GM23338 (cell line): ENCODE measurements around the gene FBXW8. TPM values are rescaled to one million over a fixed set of nuclear protein-coding genes. Genes with fewer than 3 reads are reported as not detected.

Experiments
- ATAC-seq: fragments of 200-7000 bp; cut with Tn5 transposase; 3 replicates; pipeline ENCODE4 v1.9.1; 2020
- DNase-seq: peaks from one replicate; pipeline ENCODE4 v3.0.0-alpha.2; 2015; ENCODE audit warnings: low spot score
- H2AFZ ChIP-seq: fragments of 200-600 bp; sonication (generic); 2 replicates; pipeline ENCODE4 v1.8.0; 2016; ENCODE audit warnings: antibody characterized with exemption, mild to moderate bottlenecking, moderate library complexity
- H3F3A ChIP-seq: fragments of 200-600 bp; sonication (generic); replicated peaks from 2 replicates; pipeline ENCODE4 v1.8.0; 2017; ENCODE audit warnings: antibody characterized with exemption, mixed run types, low read depth
- H3K27ac ChIP-seq: fragments of 200-600 bp; sonication (generic); 2 replicates; pipeline ENCODE4 v1.6.1; 2016; ENCODE audit warnings: low read depth
- H3K27me3 ChIP-seq: fragments of 200-600 bp; sonication (generic); 2 replicates; pipeline ENCODE4 v1.8.0; 2016; ENCODE audit warnings: mild to moderate bottlenecking, mixed run types, moderate library complexity; ENCODE audit not compliant: insufficient read depth
- H3K36me3 ChIP-seq: fragments of 200-600 bp; sonication (generic); 2 replicates; pipeline ENCODE4 v1.8.0; 2016; ENCODE audit warnings: mild to moderate bottlenecking; ENCODE audit not compliant: insufficient read depth
- H3K4me1 ChIP-seq: fragments of 200-600 bp; sonication (generic); 2 replicates; pipeline ENCODE4 v1.8.0; 2016; ENCODE audit warnings: mild to moderate bottlenecking, moderate library complexity; ENCODE audit not compliant: insufficient read depth
- H3K4me2 ChIP-seq: fragments of 200-600 bp; sonication (generic); 2 replicates; pipeline ENCODE4 v1.7.1; 2017; ENCODE audit warnings: mixed run types
- H3K4me3 ChIP-seq: fragments of 200-600 bp; sonication (generic); 2 replicates; pipeline ENCODE4 v1.6.1; 2016; ENCODE audit warnings: mixed run types
- H3K79me2 ChIP-seq: fragments of 200-600 bp; sonication (generic); replicated peaks from 2 replicates; pipeline ENCODE4 v1.8.0; 2017; ENCODE audit warnings: mild to moderate bottlenecking; ENCODE audit not compliant: insufficient read depth
- H3K9me2 ChIP-seq: fragments of 200-600 bp; sonication (generic); 2 replicates; pipeline ENCODE4 v1.8.0; 2017; ENCODE audit not compliant: insufficient read depth
- H4K20me1 ChIP-seq: fragments of 200-600 bp; sonication (generic); replicated peaks from 2 replicates; pipeline ENCODE4 v1.8.0; 2017; ENCODE audit warnings: mild to moderate bottlenecking; ENCODE audit not compliant: insufficient read depth
- H3K27ac Mint-ChIP-seq: 2 replicates; pipeline ENCODE4 v1.8.0; 2020; ENCODE audit warnings: inconsistent platforms, mild to moderate bottlenecking, moderate library complexity, mixed read lengths
- H3K27me3 Mint-ChIP-seq: 3 replicates; pipeline ENCODE4 v1.8.0; 2022; ENCODE audit warnings: low read depth, mild to moderate bottlenecking, moderate library complexity, mixed read lengths, inconsistent platforms; ENCODE audit not compliant: insufficient read depth, poor library complexity
- H3K36me3 Mint-ChIP-seq: 3 replicates; pipeline ENCODE4 v1.8.0; 2021; ENCODE audit warnings: low read depth, mild to moderate bottlenecking, inconsistent platforms, moderate library complexity, mixed read lengths
- H3K4me1 Mint-ChIP-seq: 3 replicates; pipeline ENCODE4 v1.8.0; 2020; ENCODE audit warnings: mild to moderate bottlenecking, inconsistent platforms, mixed read lengths
- H3K4me3 Mint-ChIP-seq: 3 replicates; pipeline ENCODE4 v1.8.0; 2021; ENCODE audit warnings: moderate library complexity, mild to moderate bottlenecking, inconsistent platforms, mixed read lengths
- H3K9me3 Mint-ChIP-seq: 3 replicates; pipeline ENCODE4 v1.8.0; 2020; ENCODE audit warnings: moderate library complexity, mild to moderate bottlenecking, inconsistent platforms, mixed read lengths
- polyA plus RNA-seq: library from polyadenylated mRNA; unstranded; fragments of >200 nt; fragmentation: Nextera tagmentation; extraction: Ambion mirVana; gene quantifications from 2 replicates; pipeline ENCODE4 v1.2.1, GENCODE V29; 2016
- total RNA-seq: library from RNA; depleted of rRNA; stranded (reverse); fragments of >200 nt; shearing (Covaris generic); gene quantifications from 2 replicates; pipeline ENCODE4 v1.2.3, GENCODE V29; 2014
- TF ChIP-seq, protein P1 (sequence below), 2 experiments: fragments of 200-600 bp in 1 of 2; sonication (generic) in 1 of 2; conservative IDR thresholded peaks; 2 replicates each; pipeline versions ENCODE4 v1.5.1 to v1.6.1; 2016 to 2017; ENCODE audit warnings: antibody characterized with exemption in 2 of 2, low read depth in 2 of 2, mild to moderate bottlenecking in 2 of 2, moderate library complexity in 1 of 2

FBXW8 gene
- total and polyA plus RNA-seq, 2 experiments from 2014 or later = 4.6 to 13.9 TPM

DNA sequence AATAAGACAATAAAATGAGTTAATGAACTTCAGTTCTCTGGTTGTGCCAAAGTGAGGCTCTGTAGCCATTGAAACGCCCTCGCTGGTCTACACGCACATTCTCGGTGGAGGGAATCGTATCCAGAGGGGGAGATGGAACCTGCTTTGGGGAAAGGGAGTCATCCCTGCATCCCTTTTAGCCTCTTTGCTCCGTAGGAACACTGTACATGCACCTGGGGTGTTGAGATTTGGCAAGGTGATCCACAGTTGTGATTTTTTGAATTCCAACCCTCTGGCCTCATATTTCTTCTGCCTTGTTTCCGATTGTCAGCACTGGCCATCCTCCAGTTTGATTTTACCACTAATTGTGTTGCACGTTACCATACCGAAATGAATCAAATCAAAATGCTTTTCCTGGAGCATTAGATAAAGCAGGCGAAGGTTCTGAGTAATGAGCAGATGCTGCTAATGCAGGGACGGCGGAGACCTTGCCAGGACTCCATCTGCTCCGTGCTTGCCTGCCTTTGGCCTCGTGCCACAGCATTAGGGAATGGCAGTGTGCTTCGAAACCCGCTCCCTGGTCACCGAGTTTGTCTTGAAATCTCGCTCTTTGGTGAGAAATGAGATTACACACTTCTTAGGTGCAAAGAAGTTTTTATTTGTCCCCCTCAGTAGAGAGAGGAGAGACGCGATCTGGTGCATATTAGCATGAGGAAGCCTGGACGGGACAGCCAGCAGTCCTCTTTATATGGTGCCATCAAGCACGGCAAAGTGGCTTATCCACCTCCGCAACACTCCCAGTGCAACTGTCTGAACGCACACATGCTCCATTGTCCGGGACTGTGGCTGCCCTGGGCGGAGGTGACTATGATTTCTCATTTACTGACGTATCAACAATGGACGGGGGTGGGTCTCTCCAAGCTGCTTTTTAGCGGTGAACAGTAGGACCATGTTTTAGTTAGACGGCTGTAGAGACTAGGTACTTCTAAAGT lies 59.1 kb downstream of the FBXW8 start:
- ATAC-seq = peak; percentile 60
- TF ChIP-seq, protein P1, sequence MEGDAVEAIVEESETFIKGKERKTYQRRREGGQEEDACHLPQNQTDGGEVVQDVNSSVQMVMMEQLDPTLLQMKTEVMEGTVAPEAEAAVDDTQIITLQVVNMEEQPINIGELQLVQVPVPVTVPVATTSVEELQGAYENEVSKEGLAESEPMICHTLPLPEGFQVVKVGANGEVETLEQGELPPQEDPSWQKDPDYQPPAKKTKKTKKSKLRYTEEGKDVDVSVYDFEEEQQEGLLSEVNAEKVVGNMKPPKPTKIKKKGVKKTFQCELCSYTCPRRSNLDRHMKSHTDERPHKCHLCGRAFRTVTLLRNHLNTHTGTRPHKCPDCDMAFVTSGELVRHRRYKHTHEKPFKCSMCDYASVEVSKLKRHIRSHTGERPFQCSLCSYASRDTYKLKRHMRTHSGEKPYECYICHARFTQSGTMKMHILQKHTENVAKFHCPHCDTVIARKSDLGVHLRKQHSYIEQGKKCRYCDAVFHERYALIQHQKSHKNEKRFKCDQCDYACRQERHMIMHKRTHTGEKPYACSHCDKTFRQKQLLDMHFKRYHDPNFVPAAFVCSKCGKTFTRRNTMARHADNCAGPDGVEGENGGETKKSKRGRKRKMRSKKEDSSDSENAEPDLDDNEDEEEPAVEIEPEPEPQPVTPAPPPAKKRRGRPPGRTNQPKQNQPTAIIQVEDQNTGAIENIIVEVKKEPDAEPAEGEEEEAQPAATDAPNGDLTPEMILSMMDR (conservative IDR thresholded peaks at IDR 0.05; ENCODE audit: low read depth in 2 of 2) = no peak

DNA sequence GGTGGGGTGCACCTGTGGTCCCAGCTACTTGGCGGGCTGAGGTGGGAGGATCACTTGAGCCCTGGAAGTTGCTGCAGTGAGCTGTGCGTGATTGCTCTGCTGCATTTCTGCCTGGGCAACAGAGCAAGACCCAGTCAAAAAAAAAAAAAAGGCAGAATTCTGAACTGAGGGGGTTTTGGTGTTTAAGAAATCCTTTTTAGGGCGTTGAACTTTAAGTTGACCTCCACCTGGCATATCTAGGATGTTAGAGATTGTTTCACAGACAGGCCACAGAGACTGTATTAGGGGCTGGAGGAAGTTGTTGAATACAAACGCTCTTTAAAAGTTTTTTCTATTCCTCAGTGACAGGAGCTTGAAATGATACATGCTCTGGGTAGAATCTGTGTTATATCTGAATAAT lies 60.5 kb downstream of the FBXW8 start:
- no peaks in the 10 kb centered on the region for H3K9me3 Mint-ChIP-seq
- no peak for ATAC-seq
- H3K27ac Mint-ChIP-seq = no peak overlapping the region; the same call in 1 of the 2 replicates

More for the DNA sequence above, 59.1 kb downstream of the FBXW8 start:
- no peaks in the 10 kb centered on the region for H3K9me3 Mint-ChIP-seq
- Histone ChIP-seq H3K27me3 (no peaks in the 10 kb centered on the region), H3K9me2 (no peaks in the 10 kb centered on the region), H3K4me2 (no peak overlapping the region), H3K4me3 (no peak overlapping the region), H3F3A (no peaks in the 10 kb centered on the region), H3K27ac (0 out of 2 replicates have a peak overlapping the region, but pooled peaks have one; percentile 57), H3K36me3 (peaks cover 23% of the 10 kb centered on the region), H2AFZ (no peak overlapping the region), H4K20me1 (no peaks in the 10 kb centered on the region), H3K79me2 (no peaks in the 10 kb centered on the region), H3K4me1 (0 out of 2 replicates have a peak, but pooled peaks cover 6% of the 10 kb centered on the region)
- 0 out of 2 replicates have a peak overlapping the region, but pooled peaks have one; percentile 52 for H3K27ac Mint-ChIP-seq
- H3K27me3 Mint-ChIP-seq = no peaks in the 10 kb centered on the region
- DNase-seq = peak; percentile 5
- no peak overlapping the region for H3K4me3 Mint-ChIP-seq
- peaks cover 12% of the 10 kb centered on the region; the same call in 2 of the 3 replicates for H3K4me1 Mint-ChIP-seq
- H3K36me3 Mint-ChIP-seq = peaks cover 12% of the 10 kb centered on the region

More for the DNA sequence above, 60.5 kb downstream of the FBXW8 start:
- Histone ChIP-seq H3K27ac (no peak overlapping the region), H4K20me1 (no peaks in the 10 kb centered on the region), H2AFZ (no peak overlapping the region), H3K27me3 (no peaks in the 10 kb centered on the region), H3K36me3 (peaks cover 14% of the 10 kb centered on the region), H3K79me2 (no peaks in the 10 kb centered on the region), H3K4me3 (no peak overlapping the region), H3K4me1 (0 out of 2 replicates have a peak, but pooled peaks cover 6% of the 10 kb centered on the region), H3K9me2 (no peaks in the 10 kb centered on the region), H3F3A (no peaks in the 10 kb centered on the region), H3K4me2 (no peak overlapping the region)
- peaks cover 12% of the 10 kb centered on the region; the same call in 2 of the 3 replicates for H3K4me1 Mint-ChIP-seq
- no peak for DNase-seq
- H3K36me3 Mint-ChIP-seq = peaks cover 12% of the 10 kb centered on the region
- no peaks in the 10 kb centered on the region for H3K27me3 Mint-ChIP-seq
- H3K4me3 Mint-ChIP-seq = no peak overlapping the region
- TF ChIP-seq, protein P1 (conservative IDR thresholded peaks at IDR 0.05; ENCODE audit: low read depth in 2 of 2) = no peak
